Esophagus muscularis mucosa (tissue), 4 donors: ENCODE measurements around the gene PTPMT1. TPM values are rescaled to one million over a fixed set of nuclear protein-coding genes. Genes with fewer than 3 reads are reported as not detected.

ENCODE experiments used
- DNase-seq: peaks from one replicate; pipeline ENCODE4 v3.0.0-alpha.2; 2017; ENCODE audit errors: extremely low spot score
- H3K27ac ChIP-seq, 4 donors: fragments of 200-600 bp; sonication (generic); replicated peaks in 1 of 4; 1 replicate in 3 of 4; 2 replicates in 1 of 4; pipeline ENCODE4 v1.5.1; 2016 to 2019; ENCODE audit warnings: mild to moderate bottlenecking in 1 of 4
- H3K27me3 ChIP-seq, 4 donors: fragments of 200-600 bp; sonication (generic); one replicate each; pipeline versions ENCODE4 v1.5.1 to v1.6.0; 2016 to 2019
- H3K36me3 ChIP-seq, 4 donors: fragments of 200-600 bp; sonication (generic); one replicate each; pipeline ENCODE4 v1.5.1; 2016 to 2019
- H3K4me1 ChIP-seq, 4 donors: fragments of 200-600 bp; sonication (generic); one replicate each; pipeline ENCODE4 v1.5.1; 2016 to 2019
- H3K4me3 ChIP-seq, 4 donors: fragments of 200-600 bp; sonication (generic); 1 replicate in 2 of 4; 2 replicates in 2 of 4; pipeline ENCODE4 v1.5.1; 2016 to 2019; ENCODE audit warnings: mild to moderate bottlenecking in 4 of 4, moderate library complexity in 1 of 4
- H3K9me3 ChIP-seq, 4 donors: fragments of 200-600 bp; sonication (generic); 1 replicate in 3 of 4; 2 replicates in 1 of 4; pipeline ENCODE4 v1.5.1; 2016 to 2019
- CTCF ChIP-seq, 3 experiments: fragments of 200-600 bp in 2 of 3; fragments of 450-650 bp in 1 of 3; sonication (generic) in 2 of 3; IDR thresholded peaks; one replicate each; pipeline ENCODE4 v1.5.1; 2017 to 2019; ENCODE audit warnings: antibody characterized with exemption in 3 of 3, mild to moderate bottlenecking in 2 of 3, moderate library complexity in 1 of 3
- EP300 ChIP-seq: sonication (generic); formaldehyde crosslinking; IDR thresholded peaks from one replicate; pipeline ENCODE4 v1.6.1; 2017; ENCODE audit warnings: antibody characterized with exemption
- POLR2A ChIP-seq: fragments of 450-650 bp; IDR thresholded peaks from one replicate; pipeline ENCODE4 v1.6.1; 2017; ENCODE audit warnings: antibody characterized with exemption, moderate library complexity, mild to moderate bottlenecking, low read depth
- POLR2AphosphoS5 ChIP-seq, 2 donors: sonication (generic); formaldehyde crosslinking; IDR thresholded peaks; one replicate each; pipeline ENCODE4 v1.6.1; 2017; ENCODE audit warnings: antibody characterized with exemption in 2 of 2
- WGBS: methylation state at CpG from one replicate; pipeline ENCODE4 v1.1.5; 2018; 5-methylcytosine and 5-hydroxymethylcytosine counted together
- intact Hi-C: fragments of 100-400 bp; cut with DNase I; formaldehyde crosslinking; loops from one replicate; pipeline ENCODE4 v1.15.1; 2023
- total RNA-seq, 4 donors: library from RNA; depleted of rRNA; stranded (reverse); fragments of >200 nt; gene quantifications; one replicate each; pipeline versions ENCODE4 v1.1.0 to v1.2.1, GENCODE V29; 2016

PTPMT1 gene
- total RNA-seq, 4 donors from 2014 or later = 63.0 to 96.4 (median 79.6) TPM

- intact Hi-C loops = no loop called here
- no peak for DNase-seq
- TF ChIP-seq POLR2AphosphoS5 (IDR thresholded peaks at IDR 0.05) (no peak), EP300 (no peak), POLR2A (no peak), CTCF (IDR thresholded peaks at IDR 0.05) (no peak)
- Histone ChIP-seq H3K27me3 (peaks cover 0 to 67% (median 34%) of the 10 kb centered on the region in 4 donors), H3K36me3 (no peaks in the 10 kb centered on the region), H3K4me3 (peak overlapping the region; percentile 31 to 52 (median 40)), H3K4me1 (peaks cover 14 to 28% (median 22%) of the 10 kb centered on the region in 4 donors), H3K27ac (no peak overlapping the region), H3K9me3 (no peaks in the 10 kb centered on the region)
- WGBS = 8% methylated on average over 1 of the region's 6 CpGs
Observed at GRCh38 chr11:47593492-47593933, 28.1 kb downstream of the PTPMT1 start.

GRCh38 chr11:47593934-47594855 is 28.8 kb downstream of the PTPMT1 start, which contains the start of gene C1QTNF4:
TSS of gene C1QTNF4 (minus strand) at chr11:47594411. CDS start at chr11:47590810, 3,601 bp downstream.
- peak within 1 kb of the TSS; percentile 31 to 52 (median 40) for H3K4me3 ChIP-seq
- H3K27me3 ChIP-seq = peaks cover 0 to 64% (median 34%) of the 10 kb centered on the region in 4 donors
- intact Hi-C loops = no loop called here
- TF ChIP-seq EP300 = no peak
- no peak for TF ChIP-seq POLR2A
- no peak for TF ChIP-seq POLR2AphosphoS5 (IDR thresholded peaks at IDR 0.05)
- no peak for TF ChIP-seq CTCF (IDR thresholded peaks at IDR 0.05)
- H3K4me1 ChIP-seq = peaks cover 14 to 27% (median 19%) of the 10 kb centered on the region in 4 donors
- H3K36me3 ChIP-seq = no peaks in the 10 kb centered on the region
- H3K27ac ChIP-seq = no peak within 1 kb of the TSS
- no peak for DNase-seq
- 3% methylated on average over 42 of the region's 48 CpGs for WGBS
- no peaks in the 10 kb centered on the region for H3K9me3 ChIP-seq

GRCh38 chr11:47595029-47595428 is 29.6 kb downstream of the PTPMT1 start:
- DNase-seq = no peak
- 76% methylated on average over 5 of the region's 7 CpGs for WGBS

GRCh38 chr11:47595967-47596366 is 30.6 kb downstream of the PTPMT1 start:
- intact Hi-C loops = no loop called here

More at GRCh38 chr11:47595029-47595428, 29.6 kb downstream of the PTPMT1 start:
- intact Hi-C loops = no loop called here
- Histone ChIP-seq H3K9me3 (no peaks in the 10 kb centered on the region), H3K4me3 (no peak overlapping the region), H3K27me3 (peaks cover 0 to 55% (median 30%) of the 10 kb centered on the region in 4 donors), H3K36me3 (no peaks in the 10 kb centered on the region), H3K4me1 (peaks cover 12 to 18% (median 14%) of the 10 kb centered on the region in 4 donors), H3K27ac (no peak overlapping the region)
- TF ChIP-seq CTCF (IDR thresholded peaks at IDR 0.05) (no peak), POLR2AphosphoS5 (IDR thresholded peaks at IDR 0.05) (no peak), POLR2A (no peak), EP300 (no peak)

More at GRCh38 chr11:47595967-47596366, 30.6 kb downstream of the PTPMT1 start:
- DNase-seq = no peak
- Histone ChIP-seq H3K9me3 (no peaks in the 10 kb centered on the region), H3K27me3 (peaks cover 0 to 46% (median 24%) of the 10 kb centered on the region in 4 donors), H3K4me3 (no peak overlapping the region), H3K27ac (no peak overlapping the region), H3K36me3 (no peaks in the 10 kb centered on the region), H3K4me1 (peaks cover 12 to 14% (median 13%) of the 10 kb centered on the region in 4 donors)
- TF ChIP-seq EP300 (no peak), POLR2AphosphoS5 (IDR thresholded peaks at IDR 0.05) (no peak), POLR2A (no peak), CTCF (IDR thresholded peaks at IDR 0.05) (no peak)
- WGBS = 94% methylated on average over 1 of the region's 1 CpG
